Osteoblast (primary cell): ENCODE measurements around the gene TTC28. TPM values are rescaled to one million over a fixed set of nuclear protein-coding genes. Genes with fewer than 3 reads are reported as not detected.

Experiments used
- DNase-seq: peaks from one replicate; pipeline ENCODE4 v3.0.0; 2011; ENCODE audit warnings: low spot score, mixed read lengths; ENCODE audit not compliant: insufficient read length; ENCODE audit errors: missing footprints
- H2AFZ ChIP-seq: 2 replicates; pipeline ENCODE4 v1.6.0; 2011; ENCODE audit warnings: mild to moderate bottlenecking, low read length
- H3K27ac ChIP-seq: 2 replicates; pipeline ENCODE4 v1.5.1; 2011; ENCODE audit warnings: mild to moderate bottlenecking, low read depth, low read length, moderate library complexity
- H3K27me3 ChIP-seq: 2 replicates; pipeline ENCODE4 v1.6.0; 2012; ENCODE audit warnings: mild to moderate bottlenecking, control low read depth, inconsistent platforms, low read length, moderate library complexity; ENCODE audit not compliant: insufficient read depth
- H3K36me3 ChIP-seq: 2 replicates; pipeline ENCODE4 v1.5.1; 2011; ENCODE audit warnings: mild to moderate bottlenecking, low read length, control low read depth, moderate library complexity; ENCODE audit not compliant: insufficient read depth
- H3K4me1 ChIP-seq: 2 replicates; pipeline ENCODE4 v1.5.1; 2011; ENCODE audit warnings: mild to moderate bottlenecking, low read length, control low read depth, moderate library complexity; ENCODE audit not compliant: insufficient read depth
- H3K4me2 ChIP-seq: 2 replicates; pipeline ENCODE4 v1.6.0; 2011; ENCODE audit warnings: mild to moderate bottlenecking, low read length; ENCODE audit not compliant: insufficient read depth
- H3K4me3 ChIP-seq: fragments of 200-600 bp; sonication (generic); 3 replicates; pipeline ENCODE4 v1.5.1; 2012; ENCODE audit warnings: mild to moderate bottlenecking, low read length, inconsistent platforms; ENCODE audit not compliant: insufficient read depth
- H3K79me2 ChIP-seq: 2 replicates; pipeline ENCODE4 v1.6.0; 2012; ENCODE audit warnings: mild to moderate bottlenecking, low read length, control low read depth, inconsistent platforms; ENCODE audit not compliant: insufficient read depth
- H3K9me3 ChIP-seq: 2 replicates; pipeline ENCODE4 v1.5.1; 2011; ENCODE audit warnings: low read depth, low read length, control low read depth
- H4K20me1 ChIP-seq: 2 replicates; pipeline ENCODE4 v1.6.0; 2012; ENCODE audit warnings: mild to moderate bottlenecking, low read length, control low read depth; ENCODE audit not compliant: insufficient read depth
- CTCF ChIP-seq: IDR thresholded peaks from 2 replicates; pipeline ENCODE4 v1.5.1; 2011; ENCODE audit warnings: mild to moderate bottlenecking, low read depth, low read length, moderate library complexity; ENCODE audit errors: extremely low read depth
- total RNA-seq: library from RNA; depleted of rRNA; stranded (reverse); fragments of >200 nt; gene quantifications from 2 replicates; pipeline ENCODE4 v1.2.3, GENCODE V29; 2012

TTC28 gene
- total RNA-seq, 1 donor: 48.1 TPM

- Histone ChIP-seq H3K36me3 (no peaks in the 10 kb centered on the region), H3K9me3 (no peaks in the 10 kb centered on the region), H3K4me2 (no peak overlapping the region), H3K27me3 (no peaks in the 10 kb centered on the region), H3K79me2 (no peaks in the 10 kb centered on the region), H3K27ac (no peak overlapping the region), H3K4me3 (no peak overlapping the region), H2AFZ (no peak overlapping the region), H4K20me1 (no peaks in the 10 kb centered on the region), H3K4me1 (peaks cover 5% of the 10 kb centered on the region)
- peak; percentile 31 for DNase-seq
- TF ChIP-seq CTCF: no peak
Observed at GRCh38 chr22:28237112-28237511, 442.5 kb downstream of the TTC28 start.

- no peaks in the 10 kb centered on the region for H3K36me3 ChIP-seq
- H3K79me2 ChIP-seq: no peaks in the 10 kb centered on the region
- DNase-seq: no peak
- H3K9me3 ChIP-seq: no peaks in the 10 kb centered on the region
- no peak overlapping the region for H3K4me3 ChIP-seq
- no peak overlapping the region for H3K27ac ChIP-seq
- no peak for TF ChIP-seq CTCF
- H3K27me3 ChIP-seq: no peaks in the 10 kb centered on the region
- no peak overlapping the region for H2AFZ ChIP-seq
- no peak overlapping the region for H3K4me2 ChIP-seq
- peaks cover 37% of the 10 kb centered on the region for H3K4me1 ChIP-seq
- no peaks in the 10 kb centered on the region for H4K20me1 ChIP-seq
Observed at GRCh38 chr22:28232204-28232603, 447.4 kb downstream of the TTC28 start.

DNA sequence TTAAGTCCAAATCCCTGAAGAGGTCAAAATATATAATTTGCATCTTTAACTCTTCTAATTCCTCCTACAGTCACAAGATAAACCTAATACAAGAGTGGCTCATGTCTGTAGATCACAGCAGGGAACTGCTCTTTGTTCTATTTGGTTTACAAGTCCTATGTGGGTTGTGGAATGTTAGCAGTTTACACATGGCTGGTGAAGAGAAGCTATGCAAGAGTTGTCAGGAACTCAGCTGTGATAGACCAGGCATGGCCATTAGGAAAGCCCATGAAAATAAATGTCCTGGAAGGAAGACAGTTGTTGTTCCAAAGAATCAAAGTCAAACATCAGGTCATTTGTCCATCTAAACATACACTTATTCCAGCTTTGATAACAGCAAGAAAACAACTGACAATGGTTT, 448.2 kb downstream of the TTC28 start:
- Histone ChIP-seq H2AFZ (no peak overlapping the region), H3K4me1 (peaks cover 37% of the 10 kb centered on the region), H4K20me1 (no peaks in the 10 kb centered on the region), H3K36me3 (no peaks in the 10 kb centered on the region), H3K4me2 (peak overlapping the region; percentile 26), H3K9me3 (no peaks in the 10 kb centered on the region), H3K27ac (peak overlapping the region; percentile 87), H3K4me3 (no peak overlapping the region), H3K27me3 (no peaks in the 10 kb centered on the region), H3K79me2 (no peaks in the 10 kb centered on the region)
- no peak for TF ChIP-seq CTCF
- DNase-seq: no peak

- Histone ChIP-seq H3K36me3 (no peaks in the 10 kb centered on the region), H3K9me3 (no peaks in the 10 kb centered on the region), H3K27me3 (no peaks in the 10 kb centered on the region), H3K4me2 (peak overlapping the region; percentile 69), H2AFZ (no peak overlapping the region), H3K4me1 (peaks cover 37% of the 10 kb centered on the region), H3K4me3 (peak overlapping the region; percentile 42), H3K27ac (peak overlapping the region; percentile 87), H4K20me1 (no peaks in the 10 kb centered on the region), H3K79me2 (no peaks in the 10 kb centered on the region)
- DNase-seq: no peak
- TF ChIP-seq CTCF: no peak
Observed at GRCh38 chr22:28230671-28231070, 449.0 kb downstream of the TTC28 start.
